ENCODE data around the gene TOGARAM2. TPM values are rescaled to one million over a fixed set of nuclear protein-coding genes. Genes with fewer than 3 reads are reported as not detected.
"Not testable (repeated sequence)": the region's sequence is repeated elsewhere in the genome, so short reads cannot be mapped to it uniquely, and the experiment has no call there.

The TOGARAM2 gene
- polyA plus RNA-seq, 1 donor: 1.9 TPM

GRCh38 chr2:28977176-28977875, 3.8 kb upstream of the TOGARAM2 start:
- no peak for DNase-seq (ENCODE audit: low read depth)

- not testable (repeated sequence) for DNase-seq (ENCODE audit: low read depth)
These were observed 3.1 kb upstream of the TOGARAM2 start for GRCh38 chr2:28978001-28978400.

GRCh38 chr2:28978606-28979005, 2.5 kb upstream of the TOGARAM2 start:
- DNase-seq (ENCODE audit: low read depth): no peak

GRCh38 chr2:28979041-28979440, 2.1 kb upstream of the TOGARAM2 start:
- DNase-seq (ENCODE audit: low read depth): no peak

GRCh38 chr2:28979576-28980366, 1.3 kb upstream of the TOGARAM2 start:
- no peak for DNase-seq (ENCODE audit: low read depth)

GRCh38 chr2:28980368-28981015, 606 bp upstream of the TOGARAM2 start:
- DNase-seq (ENCODE audit: low read depth): no peak

GRCh38 chr2:28981620-28982376, 700 bp downstream of the TOGARAM2 start:
- DNase-seq (ENCODE audit: low read depth): no peak

GRCh38 chr2:28982381-28982950, 1.4 kb downstream of the TOGARAM2 start:
- no peak for DNase-seq (ENCODE audit: low read depth)

GRCh38 chr2:28986429-28986828, 5.3 kb downstream of the TOGARAM2 start:
- DNase-seq (ENCODE audit: low read depth): no peak

- no peak for DNase-seq (ENCODE audit: low read depth)
These were observed 8.9 kb downstream of the TOGARAM2 start for GRCh38 chr2:28989973-28990372.

- DNase-seq (ENCODE audit: low read depth): no peak
These were observed 9.3 kb downstream of the TOGARAM2 start for GRCh38 chr2:28990445-28990844.

GRCh38 chr2:28991021-28991420, 9.9 kb downstream of the TOGARAM2 start:
- DNase-seq (ENCODE audit: low read depth): no peak

- DNase-seq (ENCODE audit: low read depth): no peak
These were observed 10.4 kb downstream of the TOGARAM2 start for GRCh38 chr2:28991460-28991859.

GRCh38 chr2:28993206-28993960, 12.3 kb downstream of the TOGARAM2 start:
- DNase-seq (ENCODE audit: low read depth): no peak

GRCh38 chr2:28994074-28994473, 13.0 kb downstream of the TOGARAM2 start:
- no peak for DNase-seq (ENCODE audit: low read depth)

- no peak for DNase-seq (ENCODE audit: low read depth)
These were observed 13.6 kb downstream of the TOGARAM2 start for GRCh38 chr2:28994679-28995078.

GRCh38 chr2:28995765-28996750, 15.0 kb downstream of the TOGARAM2 start:
- DNase-seq (ENCODE audit: low read depth): no peak

- DNase-seq (ENCODE audit: low read depth): no peak
These were observed 16.2 kb downstream of the TOGARAM2 start for GRCh38 chr2:28997237-28997846.
